Stimulated activated CD4-positive, alpha-beta T cell treated with anti-CD3 and anti-CD28 coated beads, TNF-alpha, amount 100 ng/mL, for 24 hours (primary cell): ENCODE measurements around the gene SNX9.

Experiments used
- DNase-seq, 3 experiments: peaks; one replicate each; pipeline ENCODE4 v3.0.0-alpha.2; 2020; ENCODE audit warnings: low read depth in 3 of 3

Gene SNX9

GRCh38 chr6:157978021-157978783, 155.2 kb downstream of the SNX9 start:
- no peak for DNase-seq

- no peak for DNase-seq
Observed at GRCh38 chr6:157980288-157981131, 157.5 kb downstream of the SNX9 start.

GRCh38 chr6:157981132-157981394, 158.0 kb downstream of the SNX9 start:
- DNase-seq, result no peak

GRCh38 chr6:157981395-157982101, 158.5 kb downstream of the SNX9 start, which contains the start of gene SYNJ2:
SYNJ2 (plus strand) TSS chr6:157981863; CDS start chr6:157981962, 99 bp downstream.
- DNase-seq, result peak; percentile 58 to 82 (median 60)

GRCh38 chr6:157982102-157982562, 159.1 kb downstream of the SNX9 start:
- DNase-seq, result no peak

GRCh38 chr6:157982563-157983405, 159.7 kb downstream of the SNX9 start:
- DNase-seq, result no peak

GRCh38 chr6:157983406-157984119, 160.5 kb downstream of the SNX9 start:
- DNase-seq, result no peak

GRCh38 chr6:157984128-157984527, 161.1 kb downstream of the SNX9 start:
- DNase-seq, result no peak

GRCh38 chr6:157984686-157985225, 161.7 kb downstream of the SNX9 start:
- no peak for DNase-seq

GRCh38 chr6:157985378-157986155, 162.5 kb downstream of the SNX9 start:
- DNase-seq, result no peak

- no peak for DNase-seq
Observed at GRCh38 chr6:157987788-157988699, 165.0 kb downstream of the SNX9 start.

GRCh38 chr6:157988700-157989063, 165.6 kb downstream of the SNX9 start:
- no peak for DNase-seq

GRCh38 chr6:157989541-157990289, 166.7 kb downstream of the SNX9 start:
- DNase-seq, result no peak

GRCh38 chr6:157990321-157991066, 167.4 kb downstream of the SNX9 start:
- peak in 1 of 3 experiments; percentile 31 for DNase-seq

- DNase-seq, result no peak
Observed at GRCh38 chr6:157991067-157991432, 168.0 kb downstream of the SNX9 start.

GRCh38 chr6:157993076-157993475, 170.0 kb downstream of the SNX9 start:
- no peak for DNase-seq

GRCh38 chr6:157994125-157994795, 171.2 kb downstream of the SNX9 start:
- no peak for DNase-seq
